ENCODE data around the gene PLOD3.

The PLOD3 gene

GRCh38 chr7:101167645-101168411, 49.6 kb downstream of the PLOD3 start:
- intact Hi-C loops (cut with DNase I), result no loop called here
- DNase-seq, result no peak

GRCh38 chr7:101166909-101167644, 50.3 kb downstream of the PLOD3 start:
- no peak for DNase-seq
- intact Hi-C loops (cut with DNase I), result no loop called here

DNA sequence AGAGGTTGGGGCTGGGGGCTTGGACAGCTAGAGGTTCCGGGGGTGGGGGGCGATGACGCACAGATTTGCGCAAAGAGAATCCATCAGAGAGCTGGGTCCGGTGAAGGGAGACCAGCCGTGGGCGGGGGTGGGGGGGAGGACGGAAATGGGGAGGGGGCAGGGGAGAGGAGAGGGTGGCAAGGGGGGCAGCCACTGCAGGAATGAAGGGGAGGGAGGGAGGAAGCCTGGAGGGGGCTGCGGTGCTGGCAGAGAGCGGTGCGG, 50.8 kb downstream of the PLOD3 start:
- intact Hi-C loops (cut with DNase I), result no loop called here
- no peak for DNase-seq

GRCh38 chr7:101165958-101166647, 51.3 kb downstream of the PLOD3 start:
- intact Hi-C loops (cut with DNase I), result no loop called here
- DNase-seq, result no peak

DNA sequence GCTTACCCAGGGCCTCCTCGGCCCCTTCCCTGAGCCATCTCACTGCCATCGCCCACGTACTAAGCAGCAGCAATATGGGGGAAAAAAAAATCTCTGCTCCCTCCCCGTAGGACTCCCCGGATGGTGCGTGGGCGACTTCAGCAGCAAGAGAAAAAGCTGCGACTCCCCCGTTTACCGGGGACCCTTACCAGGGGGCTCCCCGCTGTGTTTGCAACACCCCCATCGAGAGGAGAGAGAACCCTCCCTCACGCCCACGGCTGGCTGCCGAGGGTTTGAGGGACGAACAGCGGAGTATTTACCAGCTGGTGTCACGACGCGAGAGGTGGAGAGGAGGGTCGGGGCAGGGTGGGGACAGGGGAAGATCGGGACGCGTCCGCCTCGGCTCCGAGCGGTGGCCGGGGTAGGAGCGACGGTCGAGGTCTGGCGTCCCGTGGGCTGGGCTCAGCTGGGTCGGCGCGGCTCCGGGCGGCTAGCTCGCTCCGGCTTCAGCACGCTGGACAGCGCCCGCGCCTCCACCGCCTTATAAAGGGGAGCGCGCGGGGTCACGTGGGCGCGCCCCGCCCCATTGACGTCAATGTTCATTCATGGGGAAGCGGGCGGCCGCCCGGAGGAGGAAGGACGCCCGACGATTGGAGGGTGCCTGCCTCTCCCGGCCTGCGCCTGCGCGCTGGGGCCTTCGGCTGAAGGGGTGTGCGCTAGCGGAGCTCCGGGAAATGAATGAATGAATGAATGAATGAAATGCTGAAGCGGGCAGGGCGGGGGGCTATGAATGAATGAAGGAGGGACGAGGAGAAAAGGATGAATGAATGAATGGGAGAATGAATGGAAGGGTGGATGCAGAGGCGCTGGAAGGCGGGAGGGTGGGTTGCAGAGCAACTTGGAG, 52.1 kb downstream of the PLOD3 start, which contains the start of gene VGF:
Gene VGF (minus strand): TSS at position 495 of the 883 bp plus-strand sequence. CDS start 726 bp downstream, outside the sequence.
- intact Hi-C loops (cut with DNase I), result no loop called here

GRCh38 chr7:101164071-101164840, 53.1 kb downstream of the PLOD3 start:
- DNase-seq, result peak in 2 of 10 donors; percentile 81 to 90
- intact Hi-C loops (cut with DNase I), result no loop called here

More for the DNA sequence above, 52.1 kb downstream of the PLOD3 start, which contains the start of gene VGF:
- DNase-seq, result peak; percentile 79 to 98 (median 88)

GRCh38 chr7:101163279-101164070, 53.9 kb downstream of the PLOD3 start:
- intact Hi-C loops (cut with DNase I), result no loop called here
- DNase-seq, result peak in 3 of 10 donors; percentile 87 to 88 (median 87)

- intact Hi-C loops (cut with DNase I), result no loop called here
- peak in 3 of 10 donors; percentile 85 to 92 (median 85) for DNase-seq
Observed at GRCh38 chr7:101162551-101163278, 54.7 kb downstream of the PLOD3 start.

DNA sequence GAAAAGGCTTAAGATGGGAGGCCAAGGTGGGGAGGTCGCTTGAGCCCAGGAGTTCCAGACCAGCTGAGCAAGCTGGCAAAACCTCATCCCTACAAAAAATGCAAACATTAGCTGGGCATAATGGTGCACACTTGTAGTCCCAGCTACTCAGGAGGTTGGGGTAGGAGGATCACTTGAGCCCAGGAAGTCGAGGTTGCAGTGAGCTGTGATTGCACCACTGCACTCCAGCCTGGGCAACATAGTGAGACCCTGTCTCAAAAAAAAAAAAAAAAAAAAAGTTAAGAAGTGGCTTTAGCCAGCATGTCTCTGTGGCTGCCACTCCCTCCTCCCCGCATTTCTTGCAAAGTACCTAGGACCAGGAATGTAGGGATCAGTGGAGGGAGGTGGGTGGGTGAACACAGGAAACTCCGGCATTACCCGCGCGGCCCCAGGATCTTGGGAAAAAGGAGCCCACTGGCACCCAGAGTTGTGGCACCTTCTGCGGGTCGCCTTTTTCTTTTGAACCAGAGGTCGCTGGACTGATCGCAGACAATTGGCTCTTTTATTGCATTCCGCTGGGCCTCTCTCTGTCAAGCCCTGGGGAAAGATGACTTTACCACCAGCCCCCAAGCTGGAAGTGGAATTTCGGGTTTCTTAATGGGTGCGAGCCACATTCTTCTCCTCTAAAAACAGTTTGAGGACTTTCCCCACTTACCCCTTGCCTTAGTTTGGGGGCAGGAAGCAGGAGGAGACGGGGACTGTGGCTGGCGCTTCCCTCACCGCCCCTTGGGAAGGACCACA, 55.5 kb downstream of the PLOD3 start:
- intact Hi-C loops (cut with DNase I), result no loop called here
- peak in 1 of 10 donors; percentile 37 for DNase-seq

DNA sequence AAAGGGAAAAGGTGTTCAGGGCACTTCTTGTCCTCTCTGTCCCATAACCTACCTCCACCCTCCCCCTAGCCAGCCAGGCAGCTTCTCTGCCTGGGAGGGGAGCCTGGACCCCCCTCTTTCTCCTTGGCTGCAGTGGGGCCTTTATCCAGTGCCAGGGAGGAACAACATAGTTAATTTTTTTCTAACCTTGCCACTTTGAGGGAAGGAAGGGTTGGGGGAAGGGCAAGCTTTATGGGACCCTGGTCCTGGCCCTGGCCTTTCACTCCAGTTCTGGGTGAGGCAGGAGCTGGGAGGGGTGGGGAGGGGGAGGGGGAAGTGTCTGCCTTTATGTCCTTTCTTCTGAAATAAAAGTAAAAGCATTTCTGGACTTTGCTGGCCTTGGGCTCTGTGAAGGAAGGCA, 56.5 kb downstream of the PLOD3 start:
- peak in 1 of 10 donors; percentile 22 for DNase-seq
- intact Hi-C loops (cut with DNase I), result no loop called here

DNA sequence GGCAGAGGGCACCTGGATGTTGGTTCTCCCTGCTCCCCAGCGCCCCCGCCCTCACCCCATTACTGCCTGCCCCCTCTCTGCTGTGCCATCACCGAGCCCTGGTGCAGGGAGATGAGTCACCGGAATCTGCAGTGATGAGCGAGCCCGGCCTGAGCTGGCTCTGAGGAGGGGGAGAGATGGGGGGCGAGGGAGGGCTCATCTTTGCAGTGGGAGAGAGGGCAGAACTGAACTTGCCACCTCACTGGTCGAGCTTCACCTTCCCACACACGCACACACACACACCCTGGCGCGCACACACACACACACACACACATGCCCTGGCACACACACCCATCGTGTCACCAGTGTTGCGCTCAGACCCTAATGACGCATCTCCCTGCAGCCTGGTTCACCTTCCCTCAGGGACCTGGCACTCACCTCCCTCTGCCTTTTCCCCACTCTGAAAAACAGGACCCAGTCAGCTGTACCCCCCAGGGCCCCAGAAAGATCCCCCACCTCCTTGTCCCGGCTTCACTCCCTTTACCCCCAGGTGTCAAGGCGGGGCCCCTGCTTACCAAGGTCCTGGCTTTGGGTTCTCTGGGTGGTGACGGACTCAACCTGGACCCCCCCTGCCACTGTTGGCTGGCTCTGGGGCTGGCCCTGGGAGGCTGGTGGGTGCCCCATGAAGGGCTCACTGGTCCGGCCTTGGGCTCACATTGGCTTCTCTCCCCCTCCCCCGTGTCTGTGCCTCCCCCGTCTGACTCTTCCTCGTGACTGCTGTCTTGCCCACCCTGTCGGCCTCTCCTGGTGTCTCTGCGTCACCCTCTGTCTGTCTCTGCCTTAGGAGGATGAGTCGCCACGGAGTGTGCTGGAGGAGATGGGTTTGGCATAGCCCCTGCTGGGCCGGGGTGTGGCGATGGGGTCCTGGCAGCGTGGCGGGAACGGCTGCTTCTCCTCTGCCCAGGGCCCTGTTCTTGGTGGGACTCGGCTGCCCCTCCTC, 57.4 kb downstream of the PLOD3 start:
- DNase-seq, result peak in 3 of 10 donors; percentile 40 to 91 (median 62)
- intact Hi-C loops (cut with DNase I), result no loop called here

GRCh38 chr7:101156866-101157589, 60.4 kb downstream of the PLOD3 start:
- DNase-seq, result peak in 2 of 10 donors; percentile 36 to 90
- intact Hi-C loops (cut with DNase I), result no loop called here

DNA sequence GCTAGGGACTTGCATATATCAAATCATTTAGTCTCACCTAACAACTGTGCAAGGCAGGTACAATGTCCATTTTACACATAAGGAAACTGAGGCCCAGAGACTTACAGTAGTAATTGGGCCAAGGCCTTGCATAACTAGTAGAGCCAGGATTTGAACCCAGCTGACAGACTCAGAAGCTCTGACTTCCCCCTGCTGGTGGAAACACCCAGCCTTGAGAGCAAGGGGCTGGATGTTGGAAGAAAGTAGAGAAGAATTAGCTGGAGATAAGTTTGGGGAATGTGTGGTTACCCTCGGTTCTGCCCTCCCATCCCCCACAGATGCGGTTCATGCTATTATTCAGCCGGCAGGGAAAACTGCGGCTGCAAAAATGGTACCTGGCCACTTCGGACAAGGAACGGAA, 61.1 kb downstream of the PLOD3 start:
- intact Hi-C loops (cut with DNase I), result no loop called here
- DNase-seq, result no peak
